Stimulated activated CD4-positive, alpha-beta T cell treated with anti-CD3 and anti-CD28 coated beads, Interleukin-4, amount 100 ng/mL, for 24 hours (primary cell): ENCODE data around the gene ANKRD10.
"Not testable (repeated sequence)": the region's sequence is repeated elsewhere in the genome, so short reads cannot be mapped to it uniquely, and the experiment has no call there.

Experiments used
- DNase-seq: peaks from one replicate; pipeline ENCODE4 v3.0.0-alpha.2; 2020

ANKRD10 gene

GRCh38 chr13:110915057-110915873, at the start of gene ANKRD10:
Gene ANKRD10, minus strand, starts transcription at chr13:110915069. Its CDS starts 135 bp downstream, at chr13:110914934.
- DNase-seq = peak; percentile 97

- DNase-seq = no peak
Observed at GRCh38 chr13:110964229-110965037, 49.6 kb upstream of the ANKRD10 start.

DNA sequence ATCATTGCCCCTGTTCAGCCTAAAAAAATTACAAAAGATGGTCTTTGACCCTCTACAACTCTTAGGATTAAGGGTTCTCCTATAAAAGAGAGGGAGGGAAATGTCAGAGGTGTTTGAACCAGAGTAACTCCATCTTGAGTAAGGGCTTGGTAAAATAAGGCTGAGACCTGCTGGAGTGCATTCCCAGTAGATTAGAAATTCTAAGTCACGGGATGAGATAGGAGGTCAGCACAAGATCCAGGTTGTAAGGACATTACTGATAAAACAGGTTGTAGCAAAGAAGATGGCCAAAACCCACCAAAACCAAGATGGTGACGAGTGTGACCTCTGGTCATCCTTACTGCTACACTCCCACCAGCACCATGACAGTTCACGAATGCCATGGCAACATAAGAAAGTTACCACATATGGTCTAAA, 48.7 kb upstream of the ANKRD10 start:
- no peak for DNase-seq

DNA sequence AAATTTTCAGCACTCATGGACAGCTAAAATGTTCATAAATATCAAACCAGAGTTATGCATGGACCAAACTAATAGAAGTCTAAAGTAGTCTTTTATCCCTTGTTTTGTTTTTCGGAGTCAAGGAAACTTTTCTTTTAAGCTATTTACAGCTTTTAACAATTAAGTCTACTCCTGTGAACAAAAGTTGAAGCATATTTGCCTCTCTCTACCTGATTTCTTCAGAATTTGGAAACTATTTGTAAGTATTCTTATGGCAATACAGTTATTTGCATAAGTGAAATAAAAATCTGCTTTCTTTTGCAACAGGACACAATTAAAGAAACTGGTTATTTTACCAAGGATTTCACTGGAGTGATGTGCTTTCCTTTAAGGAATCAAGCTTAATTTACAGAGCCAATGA, 47.1 kb upstream of the ANKRD10 start:
- DNase-seq = no peak

DNA sequence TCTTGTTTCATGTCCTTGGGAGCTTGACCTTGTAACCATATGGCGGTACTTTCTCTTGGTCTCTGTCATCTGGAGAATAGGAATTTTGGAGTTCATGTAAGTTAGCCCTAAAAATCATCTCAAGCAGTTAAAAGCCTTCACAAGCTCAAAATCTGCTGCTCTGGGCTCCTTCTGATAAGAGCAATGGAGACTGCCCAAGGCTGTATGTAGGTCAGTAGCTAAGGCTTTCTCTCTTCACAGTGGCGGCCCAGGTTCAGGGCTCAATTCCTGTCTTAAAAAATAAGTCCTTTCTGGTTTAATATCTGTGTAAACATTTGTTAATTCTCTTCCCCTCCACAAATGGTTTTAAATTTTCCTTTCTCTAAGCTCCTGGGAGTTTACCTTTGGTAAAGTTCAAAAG, 45.3 kb upstream of the ANKRD10 start:
- no peak for DNase-seq

- DNase-seq = no peak
Observed at GRCh38 chr13:110957931-110958330, 43.1 kb upstream of the ANKRD10 start.

DNA sequence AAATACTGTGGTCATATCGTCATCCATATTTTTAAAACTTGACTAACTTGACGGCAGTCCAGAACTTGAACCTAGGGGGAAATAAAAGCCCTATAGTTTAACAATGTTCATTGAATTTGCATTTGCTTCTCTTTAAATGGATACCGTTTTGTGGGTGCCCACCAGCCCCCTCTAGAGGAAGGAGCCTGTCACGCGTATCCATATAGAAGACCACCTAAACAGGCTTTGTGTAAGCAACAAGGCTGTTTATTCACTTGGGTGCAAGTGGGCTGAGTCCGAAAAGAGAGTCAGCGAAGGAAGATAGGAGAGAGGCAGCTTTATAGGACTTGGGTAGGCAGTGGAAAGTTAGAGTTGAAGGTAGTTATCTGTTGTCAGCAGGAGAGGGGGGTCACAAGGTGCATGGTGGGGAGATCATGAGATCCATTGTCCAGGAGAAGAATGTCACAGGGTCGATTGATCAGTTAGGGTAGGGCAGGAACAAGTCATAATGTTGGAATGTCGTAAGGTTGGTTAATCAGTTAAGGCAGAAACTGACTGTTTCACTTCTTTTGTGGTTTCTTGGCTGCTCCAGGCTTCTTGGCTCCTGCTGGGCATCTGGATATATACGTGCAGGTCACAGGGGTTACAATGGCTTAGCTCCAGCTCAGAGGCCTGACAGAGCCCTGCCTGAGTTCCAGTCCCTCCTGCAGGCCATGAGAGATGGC, 42.5 kb upstream of the ANKRD10 start:
- no peak for DNase-seq

- DNase-seq = not testable (repeated sequence)
Observed at GRCh38 chr13:110956216-110956615, 41.3 kb upstream of the ANKRD10 start.

- DNase-seq = not testable (repeated sequence)
Observed at GRCh38 chr13:110955608-110956007, 40.7 kb upstream of the ANKRD10 start.

- peak; percentile 62 for DNase-seq
Observed at GRCh38 chr13:110955072-110955503, 40.2 kb upstream of the ANKRD10 start.

DNA sequence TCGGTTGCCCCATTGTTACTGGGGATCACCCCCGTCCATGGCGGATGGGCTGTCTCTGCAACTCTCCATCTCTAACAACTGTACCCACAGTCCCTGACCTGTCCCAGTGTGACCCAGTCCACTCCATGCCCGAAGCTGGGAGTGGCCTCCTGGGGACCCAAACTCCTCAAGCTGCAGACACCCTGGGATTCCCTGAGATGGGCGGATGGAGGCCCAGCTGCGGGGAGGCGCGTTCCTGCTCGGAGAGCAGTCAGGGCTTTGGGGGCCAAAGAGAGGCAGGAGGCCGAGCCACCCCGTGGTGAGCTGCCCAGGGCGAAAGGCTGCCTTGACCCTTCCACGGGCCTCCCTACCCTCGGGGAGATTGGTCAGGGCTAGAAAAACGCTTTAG, 39.7 kb upstream of the ANKRD10 start:
- DNase-seq = not testable (repeated sequence)

DNA sequence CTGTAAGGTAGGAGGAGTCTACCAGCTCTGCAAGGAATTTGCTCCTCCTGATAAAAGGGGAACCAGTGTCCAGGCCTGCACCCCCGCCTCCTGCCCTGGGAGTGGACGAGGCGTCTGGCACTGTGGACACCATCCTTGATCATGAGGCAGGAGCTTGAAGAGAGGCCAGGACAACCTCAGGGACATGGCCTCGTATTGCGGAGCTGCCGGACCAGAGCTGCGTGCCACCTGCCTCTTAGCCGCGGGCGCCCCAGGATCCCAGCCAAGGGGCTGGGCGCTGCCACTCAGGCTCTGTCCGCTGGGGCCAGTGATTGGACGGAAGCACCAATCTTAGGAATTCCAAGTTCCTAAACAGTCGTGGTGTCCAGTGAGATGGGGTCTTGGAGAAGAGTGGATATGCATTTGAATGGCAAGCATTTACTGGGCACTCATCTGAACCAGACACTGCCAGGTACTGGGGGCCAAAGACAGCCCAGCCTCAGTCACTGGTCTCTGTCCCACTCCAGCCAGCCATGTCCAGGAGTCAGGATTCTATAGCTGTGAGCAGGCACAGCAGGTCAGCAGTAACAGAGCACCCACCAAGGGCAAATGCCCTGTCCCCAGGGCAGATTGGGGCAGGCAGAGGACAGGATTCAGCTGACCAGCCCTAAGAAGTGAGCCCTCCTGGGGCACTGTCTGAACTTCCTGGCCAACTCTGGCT, 39.1 kb upstream of the ANKRD10 start:
- no peak for DNase-seq

- no peak for DNase-seq
Observed at GRCh38 chr13:110953416-110953815, 38.5 kb upstream of the ANKRD10 start.

DNA sequence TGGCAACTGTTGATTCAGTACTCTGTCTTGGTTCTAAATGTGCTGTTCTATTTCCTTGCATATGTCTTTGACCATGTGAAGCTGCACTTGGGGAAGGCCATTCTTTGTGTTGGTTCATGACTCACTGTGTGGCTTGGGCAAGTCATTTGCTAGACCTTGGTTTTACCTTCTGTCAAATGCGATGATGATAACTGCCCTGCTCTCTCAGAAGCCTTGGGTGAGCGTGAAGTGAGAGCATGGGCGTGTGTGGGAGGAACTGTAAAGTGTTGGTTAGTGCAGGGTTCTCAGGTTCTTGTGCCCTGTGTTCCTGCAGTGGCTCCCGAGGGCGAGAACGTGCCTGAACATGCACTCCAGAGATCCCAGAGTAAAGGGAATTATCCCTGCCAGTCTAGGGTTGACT, 37.3 kb upstream of the ANKRD10 start:
- not testable (repeated sequence) for DNase-seq

- no peak for DNase-seq
Observed at GRCh38 chr13:110950819-110951570, 36.1 kb upstream of the ANKRD10 start.

GRCh38 chr13:110950356-110950755, 35.5 kb upstream of the ANKRD10 start:
- no peak for DNase-seq

- DNase-seq = no peak
Observed at GRCh38 chr13:110949628-110950027, 34.8 kb upstream of the ANKRD10 start.

DNA sequence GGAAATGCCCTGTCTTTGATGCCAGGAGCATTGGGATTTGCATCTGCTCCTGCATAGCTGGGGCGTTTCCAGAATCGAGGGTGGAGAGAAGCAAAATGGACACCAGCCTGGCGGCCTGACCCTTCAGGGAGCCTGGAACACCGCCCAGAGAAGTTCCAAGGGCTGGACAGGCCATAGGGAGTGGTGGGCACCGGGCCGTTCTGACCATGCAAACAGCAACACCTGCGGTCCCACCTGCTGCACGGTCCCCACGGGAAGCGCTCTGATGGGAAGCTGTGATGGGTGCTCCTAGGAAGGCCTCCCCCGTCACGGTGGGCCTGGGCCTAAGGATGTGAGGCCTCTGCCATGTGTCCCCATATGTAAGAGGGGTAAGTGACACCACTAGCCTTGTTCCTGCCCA, 34.2 kb upstream of the ANKRD10 start:
- DNase-seq = no peak

GRCh38 chr13:110947338-110947737, 32.5 kb upstream of the ANKRD10 start:
- not testable (repeated sequence) for DNase-seq

DNA sequence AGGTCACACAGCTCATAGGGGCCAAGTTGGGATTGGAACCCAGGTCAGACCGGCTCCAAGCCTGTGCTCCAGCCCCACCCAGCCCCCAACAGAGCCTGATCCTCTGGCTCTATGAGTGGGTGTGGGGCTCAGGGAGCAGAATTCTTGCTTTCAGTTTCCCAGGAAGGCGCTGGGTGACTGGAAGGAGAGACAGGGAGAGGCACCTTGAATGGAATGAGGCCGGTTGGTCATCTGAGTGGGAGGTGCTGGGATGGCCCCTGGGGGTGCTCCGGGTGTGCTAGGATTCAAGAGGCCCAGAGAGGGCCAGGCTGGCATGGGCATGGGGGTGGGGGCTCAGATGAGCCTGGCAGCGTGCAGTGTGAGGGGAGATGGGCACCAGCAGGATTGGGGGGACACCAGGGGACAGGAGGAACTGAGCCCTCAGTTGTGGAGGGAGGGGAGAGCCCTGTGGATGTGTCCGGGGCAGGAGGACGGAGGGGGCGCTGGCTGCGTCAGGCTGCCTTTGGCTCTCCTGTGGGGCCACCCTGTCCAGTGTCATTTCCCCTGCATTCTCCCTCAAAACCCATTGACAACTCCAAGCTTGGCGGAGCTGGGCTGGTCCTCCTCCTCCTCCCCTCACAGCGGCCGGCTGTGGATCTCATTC, 31.2 kb upstream of the ANKRD10 start:
- no peak for DNase-seq
